Parathyroid adenoma (tissue), 2 donors: ENCODE data around the gene RDH11.

Source experiments
- H2AFZ ChIP-seq: fragments of 300-600 bp; sonication (generic); one replicate; pipeline ENCODE4 v1.7.0; 2017; ENCODE audit warnings: antibody characterized with exemption, mild to moderate bottlenecking
- H3K27ac ChIP-seq: fragments of 300-600 bp; sonication (generic); one replicate; pipeline ENCODE4 v1.7.0; 2017
- H3K27me3 ChIP-seq: fragments of 300-600 bp; sonication (generic); one replicate; pipeline ENCODE4 v1.7.0; 2017; ENCODE audit warnings: low read length; ENCODE audit not compliant: control insufficient read depth, insufficient read depth
- H3K36me3 ChIP-seq: fragments of 300-600 bp; sonication (generic); one replicate; pipeline ENCODE4 v1.7.0; 2017; ENCODE audit warnings: low read length; ENCODE audit not compliant: control insufficient read depth, insufficient read depth
- H3K4me1 ChIP-seq: fragments of 300-600 bp; sonication (generic); one replicate; pipeline ENCODE4 v1.7.0; 2017; ENCODE audit warnings: control low read depth
- H3K4me2 ChIP-seq: fragments of 300-600 bp; sonication (generic); one replicate; pipeline ENCODE4 v1.7.0; 2017; ENCODE audit warnings: low read length
- H3K4me3 ChIP-seq: fragments of 300-600 bp; sonication (generic); one replicate; pipeline ENCODE4 v1.7.0; 2017; ENCODE audit warnings: low read depth, low read length
- H3K79me2 ChIP-seq: fragments of 300-600 bp; sonication (generic); one replicate; pipeline ENCODE4 v1.7.0; 2017; ENCODE audit warnings: control low read depth
- H3K9ac ChIP-seq: fragments of 300-600 bp; sonication (generic); one replicate; pipeline ENCODE4 v1.7.0; 2017; ENCODE audit warnings: mild to moderate bottlenecking
- H3K9me3 ChIP-seq: fragments of 300-600 bp; sonication (generic); one replicate; pipeline ENCODE4 v1.7.0; 2017; ENCODE audit warnings: low read length; ENCODE audit not compliant: control insufficient read depth
- TF ChIP-seq, protein P1 (sequence below): fragments of 300-600 bp; sonication (generic); IDR thresholded peaks from one replicate; pipeline ENCODE4 v1.7.0; 2017; ENCODE audit warnings: antibody characterized with exemption, mild to moderate bottlenecking
- donor health status: primary hyperparathyroidism.

Gene RDH11

GRCh38 chr14:67735336-67736147 lies 40.0 kb upstream of the RDH11 start:
- Histone ChIP-seq H2AFZ (no peak overlapping the region), H3K9ac (no peak overlapping the region), H3K27me3 (no peaks in the 10 kb centered on the region), H3K79me2 (no peaks in the 10 kb centered on the region), H3K4me2 (no peak overlapping the region), H3K36me3 (no peaks in the 10 kb centered on the region), H3K4me1 (no peaks in the 10 kb centered on the region), H3K4me3 (no peak overlapping the region), H3K9me3 (no peaks in the 10 kb centered on the region), H3K27ac (no peak overlapping the region)
- TF ChIP-seq, protein P1, sequence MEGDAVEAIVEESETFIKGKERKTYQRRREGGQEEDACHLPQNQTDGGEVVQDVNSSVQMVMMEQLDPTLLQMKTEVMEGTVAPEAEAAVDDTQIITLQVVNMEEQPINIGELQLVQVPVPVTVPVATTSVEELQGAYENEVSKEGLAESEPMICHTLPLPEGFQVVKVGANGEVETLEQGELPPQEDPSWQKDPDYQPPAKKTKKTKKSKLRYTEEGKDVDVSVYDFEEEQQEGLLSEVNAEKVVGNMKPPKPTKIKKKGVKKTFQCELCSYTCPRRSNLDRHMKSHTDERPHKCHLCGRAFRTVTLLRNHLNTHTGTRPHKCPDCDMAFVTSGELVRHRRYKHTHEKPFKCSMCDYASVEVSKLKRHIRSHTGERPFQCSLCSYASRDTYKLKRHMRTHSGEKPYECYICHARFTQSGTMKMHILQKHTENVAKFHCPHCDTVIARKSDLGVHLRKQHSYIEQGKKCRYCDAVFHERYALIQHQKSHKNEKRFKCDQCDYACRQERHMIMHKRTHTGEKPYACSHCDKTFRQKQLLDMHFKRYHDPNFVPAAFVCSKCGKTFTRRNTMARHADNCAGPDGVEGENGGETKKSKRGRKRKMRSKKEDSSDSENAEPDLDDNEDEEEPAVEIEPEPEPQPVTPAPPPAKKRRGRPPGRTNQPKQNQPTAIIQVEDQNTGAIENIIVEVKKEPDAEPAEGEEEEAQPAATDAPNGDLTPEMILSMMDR, result no peak

- no peaks in the 10 kb centered on the region for H3K79me2 ChIP-seq
- H3K9me3 ChIP-seq, result no peaks in the 10 kb centered on the region
- H3K27me3 ChIP-seq, result no peaks in the 10 kb centered on the region
- no peak overlapping the region for H3K9ac ChIP-seq
- TF ChIP-seq, protein P1, result no peak
- no peak overlapping the region for H2AFZ ChIP-seq
- no peak overlapping the region for H3K27ac ChIP-seq
- H3K4me3 ChIP-seq, result no peak overlapping the region
- H3K4me2 ChIP-seq, result no peak overlapping the region
- H3K36me3 ChIP-seq, result no peaks in the 10 kb centered on the region
- H3K4me1 ChIP-seq, result no peaks in the 10 kb centered on the region
These were observed 39.1 kb upstream of the RDH11 start for GRCh38 chr14:67734675-67735074.

DNA sequence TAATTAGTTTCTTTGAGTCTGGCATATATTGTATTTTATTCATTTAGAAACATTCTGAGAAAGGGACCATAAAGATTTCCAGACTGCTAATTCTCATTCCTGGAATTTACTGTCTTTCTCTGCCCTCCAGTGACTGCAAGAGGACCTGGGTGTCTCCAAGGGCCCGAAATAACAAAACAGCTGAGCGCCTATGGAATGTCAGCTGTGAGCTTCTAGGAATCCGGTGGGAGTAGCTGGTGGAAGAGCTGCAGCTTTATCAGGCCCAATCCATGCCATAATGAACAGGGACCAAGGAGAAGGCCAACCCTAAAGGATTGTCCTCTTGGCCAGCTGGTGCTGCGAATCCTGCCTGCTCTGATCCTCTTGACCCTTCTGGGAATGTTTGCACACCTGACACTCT lies 38.1 kb upstream of the RDH11 start:
- Histone ChIP-seq H2AFZ (no peak overlapping the region), H3K36me3 (no peaks in the 10 kb centered on the region), H3K9ac (no peak overlapping the region), H3K79me2 (no peaks in the 10 kb centered on the region), H3K27ac (no peak overlapping the region), H3K9me3 (no peaks in the 10 kb centered on the region), H3K4me3 (no peak overlapping the region), H3K4me1 (no peaks in the 10 kb centered on the region), H3K27me3 (no peaks in the 10 kb centered on the region), H3K4me2 (no peak overlapping the region)
- TF ChIP-seq, protein P1, result no peak

DNA sequence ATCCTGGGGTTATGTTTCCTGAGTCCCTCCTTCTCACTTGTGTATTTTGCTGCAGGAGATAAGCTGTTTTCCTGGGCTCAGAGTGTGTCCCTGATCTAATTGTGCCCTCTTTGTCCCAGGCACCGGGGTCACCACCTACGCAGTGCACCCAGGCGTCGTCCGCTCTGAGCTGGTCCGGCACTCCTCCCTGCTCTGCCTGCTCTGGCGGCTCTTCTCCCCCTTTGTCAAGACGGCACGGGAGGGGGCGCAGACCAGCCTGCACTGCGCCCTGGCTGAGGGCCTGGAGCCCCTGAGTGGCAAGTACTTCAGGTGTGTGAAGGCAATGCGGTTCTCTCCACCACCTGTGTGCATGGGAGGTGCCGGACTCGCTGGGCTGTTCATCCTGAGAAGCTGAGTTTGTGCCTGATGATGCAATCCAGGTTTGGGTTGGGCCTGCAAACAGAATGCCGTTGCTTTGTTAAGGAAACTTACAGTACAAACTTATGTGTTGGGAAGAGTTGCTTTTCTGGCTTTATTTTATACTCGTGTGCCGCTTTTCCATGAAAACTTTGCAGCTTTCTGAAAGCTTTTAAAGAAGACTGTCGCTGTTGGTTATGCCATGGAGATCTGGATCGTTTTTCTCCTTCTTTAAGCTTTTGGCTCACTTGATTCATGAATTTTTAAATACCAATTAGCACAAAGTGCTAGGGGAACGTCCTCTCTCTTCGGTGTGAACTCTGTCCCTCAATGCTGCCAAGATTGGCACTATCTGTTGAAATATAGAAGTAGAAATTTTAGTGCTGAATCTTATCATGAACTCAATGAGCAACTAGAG lies 33.7 kb upstream of the RDH11 start:
- TF ChIP-seq, protein P1, result no peak
- Histone ChIP-seq H2AFZ (no peak overlapping the region), H3K4me3 (no peak overlapping the region), H3K9me3 (no peaks in the 10 kb centered on the region), H3K27ac (no peak overlapping the region), H3K4me1 (no peaks in the 10 kb centered on the region), H3K4me2 (no peak overlapping the region), H3K9ac (no peak overlapping the region), H3K79me2 (no peaks in the 10 kb centered on the region), H3K36me3 (no peaks in the 10 kb centered on the region), H3K27me3 (no peaks in the 10 kb centered on the region)
